Small intestine (tissue), 7 donors: Measurements from ENCODE around the gene ZMYND19. TPM values are rescaled to one million over a fixed set of nuclear protein-coding genes. Genes with fewer than 3 reads are reported as not detected.

ENCODE experiments used
- DNase-seq, 2 donors: peaks; one replicate each; pipeline versions ENCODE4 v3.0.0 to v3.0.0-alpha.2; 2013
- FAIRE-seq: peaks from 2 replicates; lab custom pipeline; 2012; peaks lifted over from hg19 to GRCh38; lab: Jason Lieb, UNC
- H3K27ac ChIP-seq, 3 donors: one replicate each; pipeline ENCODE4 v1.5.1; 2013; ENCODE audit warnings: low read length in 2 of 3, mild to moderate bottlenecking in 2 of 3, control low read depth in 1 of 3, inconsistent platforms in 1 of 3, low read depth in 1 of 3, moderate library complexity in 1 of 3
- H3K27me3 ChIP-seq, 3 donors: one replicate each; pipeline ENCODE4 v1.6.1; 2013; ENCODE audit warnings: low read length in 3 of 3, inconsistent platforms in 1 of 3; ENCODE audit not compliant: control insufficient read depth in 3 of 3, insufficient read depth in 3 of 3
- H3K36me3 ChIP-seq, 3 donors: one replicate each; pipeline ENCODE4 v1.6.1; 2013; ENCODE audit warnings: low read length in 3 of 3, inconsistent platforms in 1 of 3, low read depth in 1 of 3, mild to moderate bottlenecking in 1 of 3, moderate library complexity in 1 of 3; ENCODE audit not compliant: control insufficient read depth in 3 of 3, insufficient read depth in 2 of 3
- H3K4me1 ChIP-seq, 3 donors: one replicate each; pipeline ENCODE4 v1.6.1; 2013; ENCODE audit warnings: low read length in 2 of 3, inconsistent platforms in 1 of 3, low read depth in 1 of 3, mild to moderate bottlenecking in 1 of 3, moderate library complexity in 1 of 3; ENCODE audit not compliant: control insufficient read depth in 3 of 3, insufficient read depth in 2 of 3
- H3K4me3 ChIP-seq, 3 donors: one replicate each; pipeline ENCODE4 v1.5.1; 2013; ENCODE audit warnings: low read length in 3 of 3, control low read depth in 1 of 3, inconsistent platforms in 1 of 3, low read depth in 1 of 3, mild to moderate bottlenecking in 1 of 3, moderate library complexity in 1 of 3
- H3K9me3 ChIP-seq, 2 donors: one replicate each; pipeline ENCODE4 v1.6.1; 2013; ENCODE audit warnings: low read depth in 1 of 2, low read length in 1 of 2; ENCODE audit not compliant: control insufficient read depth in 2 of 2, insufficient read depth in 1 of 2
- WGBS, 3 donors: extraction: QIAGEN DNeasy Blood & Tissue Kit; methylation state at CpG; one replicate each; pipeline ENCODE4 v1.1.7; 2013; 5-methylcytosine and 5-hydroxymethylcytosine counted together
- polyA plus RNA-seq, 4 donors: library from polyadenylated mRNA; stranded (reverse) in 3 of 4; unstranded in 1 of 4; fragments of 200-250 nt in 3 of 4; fragments of 120-200 nt in 1 of 4; gene quantifications; one replicate each; pipeline versions ENCODE4 v1.2.1 to v1.2.3, GENCODE V29; 2013
- donor health status: healthy with polysubstance abuse.
- donor health status: control.
- donor health status: control.
- donor health status: Bipolar disorder and iron deficiency.
- donor health status: healthy.

ZMYND19 gene
- polyA plus RNA-seq, 4 donors, result 14.1 to 17.7 (median 17.0) TPM

GRCh38 chr9:137588891-137589290 is 1.4 kb downstream of the ZMYND19 start:
- peak overlapping the region in 2 of 3 donors; percentile 58 to 79 for H3K4me3 ChIP-seq
- 84 to 87% (median 87%) methylated on average over 6 of the region's 6 CpGs for WGBS, 3 donors
- FAIRE-seq, result no peak

GRCh38 chr9:137588311-137588710 is 2.0 kb downstream of the ZMYND19 start:
- Histone ChIP-seq H3K36me3 (peaks cover 2 to 49% (median 8%) of the 10 kb centered on the region in 3 donors), H3K27me3 (no peaks in the 10 kb centered on the region), H3K4me3 (no peak overlapping the region), H3K4me1 (peaks cover 0 to 7% (median 3%) of the 10 kb centered on the region in 3 donors), H3K9me3 (no peaks in the 10 kb centered on the region), H3K27ac (no peak overlapping the region)
- WGBS, 3 donors, result 89 to 93% (median 91%) methylated on average over 13 of the region's 13 CpGs
- FAIRE-seq (no peak), DNase-seq (no peak)

More at GRCh38 chr9:137588891-137589290, 1.4 kb downstream of the ZMYND19 start:
- peaks cover 0 to 7% (median 3%) of the 10 kb centered on the region in 3 donors for H3K4me1 ChIP-seq
- no peaks in the 10 kb centered on the region for H3K9me3 ChIP-seq
- H3K27ac ChIP-seq, result no peak overlapping the region
- peaks cover 2 to 43% (median 8%) of the 10 kb centered on the region in 3 donors for H3K36me3 ChIP-seq
- no peak for DNase-seq
- no peaks in the 10 kb centered on the region for H3K27me3 ChIP-seq

GRCh38 chr9:137586854-137587253 is 3.5 kb downstream of the ZMYND19 start:
- no peak overlapping the region for H3K27ac ChIP-seq
- FAIRE-seq, result no peak
- no peaks in the 10 kb centered on the region for H3K27me3 ChIP-seq
- peaks cover 0 to 7% (median 3%) of the 10 kb centered on the region in 3 donors for H3K4me1 ChIP-seq
- 93 to 94% (median 93%) methylated on average over 14 of the region's 14 CpGs for WGBS, 3 donors
- no peak for DNase-seq
- H3K4me3 ChIP-seq, result no peak overlapping the region
- H3K9me3 ChIP-seq, result no peaks in the 10 kb centered on the region
- peaks cover 5 to 63% (median 8%) of the 10 kb centered on the region in 3 donors for H3K36me3 ChIP-seq

- 86 to 95% (median 88%) methylated on average over 8 of the region's 8 CpGs for WGBS, 3 donors
- no peak for FAIRE-seq
- H3K36me3 ChIP-seq, result peaks cover 5 to 83% (median 8%) of the 10 kb centered on the region in 3 donors
These were observed 6.4 kb downstream of the ZMYND19 start for GRCh38 chr9:137583957-137584356.

GRCh38 chr9:137583347-137583746 is 7.0 kb downstream of the ZMYND19 start:
- WGBS, 3 donors, result 87 to 93% (median 91%) methylated on average over 14 of the region's 14 CpGs
- DNase-seq (no peak), FAIRE-seq (no peak)
- H3K27me3 ChIP-seq, result no peaks in the 10 kb centered on the region
- peaks cover 5 to 80% (median 8%) of the 10 kb centered on the region in 3 donors for H3K36me3 ChIP-seq
- H3K9me3 ChIP-seq, result no peaks in the 10 kb centered on the region
- H3K4me1 ChIP-seq, result no peaks in the 10 kb centered on the region
- no peak overlapping the region for H3K27ac ChIP-seq
- no peak overlapping the region for H3K4me3 ChIP-seq

More at GRCh38 chr9:137583957-137584356, 6.4 kb downstream of the ZMYND19 start:
- no peaks in the 10 kb centered on the region for H3K27me3 ChIP-seq
- no peak overlapping the region for H3K27ac ChIP-seq
- no peak overlapping the region for H3K4me3 ChIP-seq
- DNase-seq, result no peak
- peaks cover 0 to under 1% (median 0%) of the 10 kb centered on the region in 3 donors for H3K4me1 ChIP-seq
- no peaks in the 10 kb centered on the region for H3K9me3 ChIP-seq

- Histone ChIP-seq H3K36me3 (peaks cover 3 to 71% (median 8%) of the 10 kb centered on the region in 3 donors), H3K9me3 (no peaks in the 10 kb centered on the region), H3K27me3 (no peaks in the 10 kb centered on the region), H3K4me3 (no peak overlapping the region), H3K4me1 (peaks cover 0 to 5% (median under 1%) of the 10 kb centered on the region in 3 donors), H3K27ac (no peak overlapping the region)
- no peak for FAIRE-seq
- DNase-seq, result no peak
- 82 to 85% (median 84%) methylated on average over 20 of the region's 20 CpGs for WGBS, 3 donors
These were observed 7.9 kb downstream of the ZMYND19 start for GRCh38 chr9:137582286-137582860.

GRCh38 chr9:137581361-137582285 is 8.7 kb downstream of the ZMYND19 start:
- no peaks in the 10 kb centered on the region for H3K9me3 ChIP-seq
- FAIRE-seq, result no peak
- WGBS, 3 donors, result 90 to 94% (median 91%) methylated on average over 22 of the region's 22 CpGs
- DNase-seq, result no peak
- H3K27ac ChIP-seq, result no peak overlapping the region
- H3K4me3 ChIP-seq, result no peak overlapping the region
- peaks cover 2 to 11% (median 3%) of the 10 kb centered on the region in 3 donors for H3K4me1 ChIP-seq
- peaks cover 3 to 63% (median 6%) of the 10 kb centered on the region in 3 donors for H3K36me3 ChIP-seq
- H3K27me3 ChIP-seq, result no peaks in the 10 kb centered on the region

GRCh38 chr9:137580954-137581322 is 9.4 kb downstream of the ZMYND19 start:
- 89 to 92% (median 91%) methylated on average over 4 of the region's 4 CpGs for WGBS, 3 donors
- FAIRE-seq (no peak), DNase-seq (no peak)
- H3K36me3 ChIP-seq, result peaks cover 3 to 64% (median 6%) of the 10 kb centered on the region in 3 donors
- H3K4me1 ChIP-seq, result peaks cover 2 to 11% (median 3%) of the 10 kb centered on the region in 3 donors
- no peaks in the 10 kb centered on the region for H3K9me3 ChIP-seq
- no peak overlapping the region for H3K4me3 ChIP-seq
- no peaks in the 10 kb centered on the region for H3K27me3 ChIP-seq
- H3K27ac ChIP-seq, result no peak overlapping the region
